ENCODE measurements around the gene DOK5.

DOK5 gene

DNA sequence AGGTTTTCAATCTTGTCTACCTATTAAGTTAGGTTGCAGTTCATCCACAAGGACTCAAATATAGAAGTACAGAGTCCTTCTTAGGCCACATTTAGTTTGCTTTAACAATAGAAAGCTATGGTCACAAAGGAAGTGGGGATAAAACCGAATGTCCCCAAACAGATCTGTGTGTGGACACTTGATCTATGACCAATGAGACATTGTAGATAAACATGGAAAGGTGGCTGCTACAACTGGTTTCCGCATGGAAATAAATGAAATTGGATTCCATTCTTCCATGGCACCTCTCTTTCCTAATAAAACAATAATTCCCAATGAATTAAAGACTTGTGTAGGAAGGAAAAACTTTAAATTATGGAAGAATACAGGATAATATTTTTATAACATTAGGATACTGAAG lies 20.4 kb upstream of the DOK5 start:
- Histone ChIP-seq H3K23ac (ENCODE audit: low read depth, low read length, poor library complexity) (no peak overlapping the region), H3K27ac (replicated peaks; ENCODE audit: low read length) (no peak overlapping the region), H3K4ac (ENCODE audit: low read length) (no peak overlapping the region), H3K4me1 (ENCODE audit: control insufficient read depth in 2 of 2, insufficient read depth in 1 of 2, low read depth in 1 of 2, low read length in 2 of 2) (no peaks in the 10 kb centered on the region), H3K4me2 (ENCODE audit: insufficient read depth, low read length, poor library complexity, severe bottlenecking) (no peak overlapping the region), H2AFZ (ENCODE audit: low read length) (no peak overlapping the region), H3K18ac (ENCODE audit: low read length) (no peak overlapping the region), H3K9ac (ENCODE audit: low read depth, low read length, poor library complexity) (no peak overlapping the region), H3K27me3 (ENCODE audit: control insufficient read depth in 3 of 3, insufficient read depth in 3 of 3, low read depth in 1 of 3, low read length in 3 of 3) (peaks cover 0 to 3% (median 0%) of the 10 kb centered on the region in 3 experiments), H2AK5ac (ENCODE audit: low read depth, low read length) (no peak overlapping the region), H3K36me3 (replicated peaks in 1 of 2; ENCODE audit: control insufficient read depth in 2 of 2, insufficient read depth in 2 of 2, low read length in 2 of 2) (no peaks in the 10 kb centered on the region), H3K79me1 (ENCODE audit: low read depth, low read length) (no peaks in the 10 kb centered on the region), H2BK5ac (ENCODE audit: low read length) (no peak overlapping the region), H3K14ac (ENCODE audit: low read length) (no peak overlapping the region), H2BK12ac (ENCODE audit: low read length) (no peak overlapping the region), H4K8ac (ENCODE audit: low read depth, low read length) (no peak overlapping the region), H4K91ac (ENCODE audit: low read depth, low read length, poor library complexity) (no peak overlapping the region), H3K9me3 (replicated peaks in 1 of 2; ENCODE audit: control insufficient read depth in 2 of 2, insufficient read depth in 1 of 2, low read depth in 1 of 2, low read length in 2 of 2) (peaks cover 0 to 3% of the 10 kb centered on the region in 2 donors), H3K4me3 (ENCODE audit: low read length in 2 of 2) (no peak overlapping the region), H2BK15ac (ENCODE audit: low read length) (no peak overlapping the region), H2BK120ac (ENCODE audit: low read depth, low read length) (no peak overlapping the region)
- no peak for DNase-seq (ENCODE audit: low spot score)
- WGBS, 2 donors (ENCODE audit: extremely low coverage in 2 of 2, insufficient read length in 2 of 2, insufficient replicate concordance in 1 of 2) = no CpG with 5 or more reads among the region's 2 CpGs

DNA sequence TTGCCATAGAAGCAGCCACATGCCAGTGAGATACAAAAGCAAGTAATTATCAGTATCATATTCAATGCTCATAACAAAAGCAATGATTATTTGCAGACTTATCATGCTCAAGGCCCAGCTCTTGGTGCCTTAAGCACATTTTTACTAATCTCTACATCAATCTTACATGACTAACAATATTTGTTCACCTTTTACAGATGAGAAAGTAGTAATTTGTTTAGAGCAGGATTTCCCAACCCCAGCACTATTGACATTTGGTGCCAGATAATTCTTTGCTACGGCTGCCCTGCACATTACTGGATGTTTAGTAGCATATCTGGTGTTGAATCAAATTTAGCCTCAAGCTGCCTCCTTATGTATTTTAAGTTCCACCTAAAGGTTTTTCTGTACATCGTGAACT lies 19.0 kb upstream of the DOK5 start:
- Histone ChIP-seq H3K36me3 (replicated peaks in 1 of 2; ENCODE audit: control insufficient read depth in 2 of 2, insufficient read depth in 2 of 2, low read length in 2 of 2) (no peaks in the 10 kb centered on the region), H3K27ac (replicated peaks; ENCODE audit: low read length) (no peak overlapping the region), H3K18ac (ENCODE audit: low read length) (no peak overlapping the region), H3K4me2 (ENCODE audit: insufficient read depth, low read length, poor library complexity, severe bottlenecking) (no peak overlapping the region), H2BK120ac (ENCODE audit: low read depth, low read length) (no peak overlapping the region), H3K4me1 (ENCODE audit: control insufficient read depth in 2 of 2, insufficient read depth in 1 of 2, low read depth in 1 of 2, low read length in 2 of 2) (no peaks in the 10 kb centered on the region), H2BK5ac (ENCODE audit: low read length) (no peak overlapping the region), H4K91ac (ENCODE audit: low read depth, low read length, poor library complexity) (no peak overlapping the region), H3K9ac (ENCODE audit: low read depth, low read length, poor library complexity) (no peak overlapping the region), H3K27me3 (ENCODE audit: control insufficient read depth in 3 of 3, insufficient read depth in 3 of 3, low read depth in 1 of 3, low read length in 3 of 3) (peaks cover 0 to 3% (median 0%) of the 10 kb centered on the region in 3 experiments), H2AFZ (ENCODE audit: low read length) (no peak overlapping the region), H3K4ac (ENCODE audit: low read length) (no peak overlapping the region), H3K14ac (ENCODE audit: low read length) (no peak overlapping the region), H3K23ac (ENCODE audit: low read depth, low read length, poor library complexity) (no peak overlapping the region), H3K79me1 (ENCODE audit: low read depth, low read length) (no peaks in the 10 kb centered on the region), H3K9me3 (replicated peaks in 1 of 2; ENCODE audit: control insufficient read depth in 2 of 2, insufficient read depth in 1 of 2, low read depth in 1 of 2, low read length in 2 of 2) (peaks cover 0 to 2% of the 10 kb centered on the region in 2 donors), H2BK12ac (ENCODE audit: low read length) (no peak overlapping the region), H3K4me3 (ENCODE audit: low read length in 2 of 2) (no peak overlapping the region), H4K8ac (ENCODE audit: low read depth, low read length) (no peak overlapping the region), H2BK15ac (ENCODE audit: low read length) (no peak overlapping the region), H2AK5ac (ENCODE audit: low read depth, low read length) (no peak overlapping the region)
- WGBS, 2 donors (ENCODE audit: extremely low coverage in 2 of 2, insufficient read length in 2 of 2, insufficient replicate concordance in 1 of 2) = no CpG with 5 or more reads among the region's 2 CpGs
- DNase-seq (ENCODE audit: low spot score) = no peak

DNA sequence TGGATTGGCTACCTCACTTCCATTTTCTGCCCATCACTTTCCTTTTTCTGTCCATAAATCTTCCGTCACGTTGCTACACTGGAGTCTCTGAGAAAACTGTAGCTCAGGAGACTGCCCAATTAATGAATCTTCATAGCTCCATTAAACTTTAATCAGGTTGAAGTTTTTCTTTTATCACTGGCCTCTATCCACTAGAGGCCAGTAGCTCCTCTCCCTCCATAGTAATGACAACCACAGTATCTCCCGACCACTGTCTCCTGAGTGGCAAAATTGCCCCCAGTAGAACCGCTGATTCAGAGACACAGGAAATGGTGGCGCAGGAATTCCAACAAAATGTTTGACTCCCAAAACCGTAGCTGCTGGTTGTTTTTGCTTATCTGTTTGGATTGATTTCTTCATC lies 18.4 kb upstream of the DOK5 start:
- H2BK120ac ChIP-seq (ENCODE audit: low read depth, low read length) = no peak overlapping the region
- H4K91ac ChIP-seq (ENCODE audit: low read depth, low read length, poor library complexity) = no peak overlapping the region
- no CpG with 5 or more reads among the region's 6 CpGs for WGBS, 2 donors (ENCODE audit: extremely low coverage in 2 of 2, insufficient read length in 2 of 2, insufficient replicate concordance in 1 of 2)
- no peak overlapping the region for H3K18ac ChIP-seq (ENCODE audit: low read length)
- no peak overlapping the region for H3K23ac ChIP-seq (ENCODE audit: low read depth, low read length, poor library complexity)
- H3K36me3 ChIP-seq (replicated peaks in 1 of 2; ENCODE audit: control insufficient read depth in 2 of 2, insufficient read depth in 2 of 2, low read length in 2 of 2) = no peaks in the 10 kb centered on the region
- no peak for DNase-seq (ENCODE audit: low spot score)
- H3K9ac ChIP-seq (ENCODE audit: low read depth, low read length, poor library complexity) = no peak overlapping the region
- no peak overlapping the region for H3K4me2 ChIP-seq (ENCODE audit: insufficient read depth, low read length, poor library complexity, severe bottlenecking)
- H2BK12ac ChIP-seq (ENCODE audit: low read length) = no peak overlapping the region
- no peak overlapping the region for H2BK15ac ChIP-seq (ENCODE audit: low read length)
- H2AK5ac ChIP-seq (ENCODE audit: low read depth, low read length) = no peak overlapping the region
- no peaks in the 10 kb centered on the region for H3K4me1 ChIP-seq (ENCODE audit: control insufficient read depth in 2 of 2, insufficient read depth in 1 of 2, low read depth in 1 of 2, low read length in 2 of 2)
- no peaks in the 10 kb centered on the region for H3K79me1 ChIP-seq (ENCODE audit: low read depth, low read length)
- no peak overlapping the region for H3K27ac ChIP-seq (replicated peaks; ENCODE audit: low read length)
- H3K14ac ChIP-seq (ENCODE audit: low read length) = no peak overlapping the region
- no peak overlapping the region for H3K4ac ChIP-seq (ENCODE audit: low read length)
- H3K9me3 ChIP-seq (replicated peaks in 1 of 2; ENCODE audit: control insufficient read depth in 2 of 2, insufficient read depth in 1 of 2, low read depth in 1 of 2, low read length in 2 of 2) = no peaks in the 10 kb centered on the region
- H4K8ac ChIP-seq (ENCODE audit: low read depth, low read length) = no peak overlapping the region
- no peak overlapping the region for H3K4me3 ChIP-seq (ENCODE audit: low read length in 2 of 2)
- no peak overlapping the region for H2BK5ac ChIP-seq (ENCODE audit: low read length)
- H2AFZ ChIP-seq (ENCODE audit: low read length) = no peak overlapping the region
- peaks cover 0 to 3% (median 0%) of the 10 kb centered on the region in 3 experiments for H3K27me3 ChIP-seq (ENCODE audit: control insufficient read depth in 3 of 3, insufficient read depth in 3 of 3, low read depth in 1 of 3, low read length in 3 of 3)

DNA sequence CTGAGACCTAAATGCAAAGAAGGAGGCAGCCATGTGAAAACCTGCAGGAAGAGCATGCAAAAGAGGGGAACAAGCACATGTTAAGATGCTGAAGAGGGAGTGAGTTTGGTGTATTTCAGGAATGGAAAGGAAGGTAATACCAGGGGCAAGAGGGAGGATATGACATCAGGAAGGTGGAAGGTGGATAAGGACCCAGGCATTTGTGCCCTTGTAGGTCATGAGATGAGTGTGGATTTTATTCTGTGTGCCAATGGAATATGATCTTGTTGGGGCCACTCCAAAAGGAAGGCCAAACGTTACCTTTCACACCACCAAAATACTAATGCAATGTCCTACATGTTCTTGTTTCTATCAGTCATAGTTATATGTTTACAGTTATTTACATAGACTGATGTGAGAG lies 17.2 kb upstream of the DOK5 start:
- no peak overlapping the region for H2BK15ac ChIP-seq (ENCODE audit: low read length)
- no peak overlapping the region for H4K8ac ChIP-seq (ENCODE audit: low read depth, low read length)

More for the DNA sequence above, 17.2 kb upstream of the DOK5 start:
- no peaks in the 10 kb centered on the region for H3K4me1 ChIP-seq (ENCODE audit: control insufficient read depth in 2 of 2, insufficient read depth in 1 of 2, low read depth in 1 of 2, low read length in 2 of 2)
- no peak overlapping the region for H3K9ac ChIP-seq (ENCODE audit: low read depth, low read length, poor library complexity)
- no peak overlapping the region for H3K4me2 ChIP-seq (ENCODE audit: insufficient read depth, low read length, poor library complexity, severe bottlenecking)
- H3K4ac ChIP-seq (ENCODE audit: low read length) = no peak overlapping the region
- H3K9me3 ChIP-seq (replicated peaks in 1 of 2; ENCODE audit: control insufficient read depth in 2 of 2, insufficient read depth in 1 of 2, low read depth in 1 of 2, low read length in 2 of 2) = no peaks in the 10 kb centered on the region
- no peak overlapping the region for H2BK5ac ChIP-seq (ENCODE audit: low read length)
- H3K79me1 ChIP-seq (ENCODE audit: low read depth, low read length) = no peaks in the 10 kb centered on the region
- no peak overlapping the region for H2AFZ ChIP-seq (ENCODE audit: low read length)
- H2BK12ac ChIP-seq (ENCODE audit: low read length) = no peak overlapping the region
- no peak overlapping the region for H3K18ac ChIP-seq (ENCODE audit: low read length)
- no peak overlapping the region for H3K14ac ChIP-seq (ENCODE audit: low read length)
- H3K36me3 ChIP-seq (replicated peaks in 1 of 2; ENCODE audit: control insufficient read depth in 2 of 2, insufficient read depth in 2 of 2, low read length in 2 of 2) = no peaks in the 10 kb centered on the region
- no peak for DNase-seq (ENCODE audit: low spot score)
- H3K27me3 ChIP-seq (ENCODE audit: control insufficient read depth in 3 of 3, insufficient read depth in 3 of 3, low read depth in 1 of 3, low read length in 3 of 3) = peaks cover 0 to 3% (median 0%) of the 10 kb centered on the region in 3 experiments
- H4K91ac ChIP-seq (ENCODE audit: low read depth, low read length, poor library complexity) = no peak overlapping the region
- no peak overlapping the region for H2AK5ac ChIP-seq (ENCODE audit: low read depth, low read length)
- no peak overlapping the region for H2BK120ac ChIP-seq (ENCODE audit: low read depth, low read length)
- WGBS, 2 donors (ENCODE audit: extremely low coverage in 2 of 2, insufficient read length in 2 of 2, insufficient replicate concordance in 1 of 2) = no CpG with 5 or more reads among the region's 1 CpG
- no peak overlapping the region for H3K27ac ChIP-seq (replicated peaks; ENCODE audit: low read length)
- H3K23ac ChIP-seq (ENCODE audit: low read depth, low read length, poor library complexity) = no peak overlapping the region
- H3K4me3 ChIP-seq (ENCODE audit: low read length in 2 of 2) = no peak overlapping the region

All from neuronal stem cell (in vitro differentiated cells).